ENCODE data around the gene GKN2.

- TF ChIP-seq CTCF (IDR thresholded peaks at IDR 0.05) = no peak
- no peak for TF ChIP-seq POLR2A (IDR thresholded peaks at IDR 0.05)
These were observed 37.3 kb downstream of the GKN2 start for GRCh38 chr2:68915393-68915792.

Data from esophagus squamous epithelium (tissue), 4 donors.